HEK293 (cell line): ENCODE results near the gene LCORL.

Experiments used
- CTCF ChIA-PET: fragments of 350-600 bp; formaldehyde crosslinking; extraction: SDS; loops from one replicate; lab custom pipeline; 2021; ENCODE audit warnings: antibody characterized with exemption; lab: Yijun Ruan, JAX
- POLR2A ChIA-PET: fragments of 300-600 bp; formaldehyde crosslinking; extraction: SDS; loops from one replicate; lab custom pipeline; 2020; ENCODE audit warnings: antibody characterized with exemption, inconsistent platforms; lab: Yijun Ruan, JAX
- H3K27ac ChIP-seq: fragments of 200-500 bp; sonication (Bioruptor generic); 2 replicates; pipeline ENCODE4 v1.5.1; 2014; ENCODE audit warnings: low read depth, low read length, control low read depth, inconsistent platforms; ENCODE audit errors: extremely low read depth
- H3K36me3 ChIP-seq, 2 experiments: fragments of 200-500 bp in 1 of 2; sonication (Bioruptor generic) in 1 of 2; 1 replicate in 1 of 2; 2 replicates in 1 of 2; pipeline ENCODE4 v1.5.1; 2014 to 2017; ENCODE audit warnings: inconsistent platforms in 2 of 2, low read length in 2 of 2; ENCODE audit not compliant: control insufficient read depth in 2 of 2, insufficient read depth in 1 of 2
- H3K4me1 ChIP-seq: fragments of 200-500 bp; sonication (Bioruptor generic); 2 replicates; pipeline ENCODE4 v1.5.1; 2014; ENCODE audit warnings: mild to moderate bottlenecking, low read length, inconsistent platforms; ENCODE audit not compliant: control insufficient read depth, insufficient read depth
- H3K4me3 ChIP-seq: 2 replicates; pipeline ENCODE4 v1.5.1; 2011; ENCODE audit warnings: low read depth, mild to moderate bottlenecking, control low read depth, low read length, moderate library complexity
- H3K9me3 ChIP-seq: fragments of 200-500 bp; sonication (Bioruptor generic); 2 replicates; pipeline ENCODE4 v1.5.1; 2014; ENCODE audit warnings: low read depth, low read length, inconsistent platforms; ENCODE audit not compliant: control insufficient read depth, insufficient read depth
- GLI4 ChIP-seq: fragments of 450-650 bp; formaldehyde crosslinking; IDR thresholded peaks from 2 replicates; pipeline ENCODE4 v1.5.1; 2016; ENCODE audit warnings: missing biosample characterization, missing genetic modification characterization
- KLF16 ChIP-seq: fragments of 450-650 bp; formaldehyde crosslinking; IDR thresholded peaks from 2 replicates; pipeline ENCODE4 v1.5.1; 2017; ENCODE audit warnings: missing biosample characterization, missing genetic modification characterization
- SCRT1 ChIP-seq: fragments of 450-650 bp; formaldehyde crosslinking; IDR thresholded peaks from 2 replicates; pipeline ENCODE4 v1.5.1; 2016; ENCODE audit warnings: missing biosample characterization, missing genetic modification characterization, borderline replicate concordance
- TRIM28 ChIP-seq: IDR thresholded peaks from 2 replicates; pipeline ENCODE4 v1.6.1; 2011; ENCODE audit warnings: low read length, control low read depth, borderline replicate concordance
- TSHZ1 ChIP-seq: fragments of 450-650 bp; formaldehyde crosslinking; IDR thresholded peaks from 2 replicates; pipeline ENCODE4 v1.5.1; 2016; ENCODE audit warnings: missing biosample characterization, missing genetic modification characterization, borderline replicate concordance
- WT1 ChIP-seq: fragments of 450-650 bp; formaldehyde crosslinking; IDR thresholded peaks from 2 replicates; pipeline ENCODE4 v1.5.1; 2016; ENCODE audit warnings: missing biosample characterization, missing genetic modification characterization
- ZBTB1 ChIP-seq: fragments of 450-650 bp; formaldehyde crosslinking; IDR thresholded peaks from 2 replicates; pipeline ENCODE4 v1.5.1; 2016; ENCODE audit warnings: missing biosample characterization, missing genetic modification characterization
- ZBTB26 ChIP-seq: fragments of 450-650 bp; formaldehyde crosslinking; optimal IDR thresholded peaks from 2 replicates; pipeline ENCODE3; 2016; ENCODE audit warnings: missing biosample characterization, mild to moderate bottlenecking, missing genetic modification characterization
- ZFP41 ChIP-seq: fragments of 450-650 bp; formaldehyde crosslinking; IDR thresholded peaks from 2 replicates; pipeline ENCODE4 v1.5.1; 2016; ENCODE audit warnings: missing biosample characterization, missing genetic modification characterization, borderline replicate concordance
- ZNF211 ChIP-seq: fragments of 450-650 bp; formaldehyde crosslinking; IDR thresholded peaks from 2 replicates; pipeline ENCODE4 v1.5.1; 2016; ENCODE audit warnings: low read depth, missing biosample characterization, missing genetic modification characterization
- ZNF302 ChIP-seq: fragments of 450-650 bp; formaldehyde crosslinking; IDR thresholded peaks from 2 replicates; pipeline ENCODE4 v1.5.1; 2016; ENCODE audit warnings: missing biosample characterization, missing genetic modification characterization, low read depth
- ZNF48 ChIP-seq: fragments of 450-650 bp; formaldehyde crosslinking; IDR thresholded peaks from 2 replicates; pipeline ENCODE4 v1.5.1; 2016; ENCODE audit warnings: missing biosample characterization, missing genetic modification characterization
- ZNF521 ChIP-seq: fragments of 450-650 bp; formaldehyde crosslinking; IDR thresholded peaks from 2 replicates; pipeline ENCODE4 v1.5.1; 2017; ENCODE audit warnings: missing biosample characterization, mild to moderate bottlenecking, missing genetic modification characterization
- ZNF549 ChIP-seq: fragments of 450-650 bp; IDR thresholded peaks from 2 replicates; pipeline ENCODE4 v1.5.1; 2018; ENCODE audit warnings: missing biosample characterization, missing genetic modification characterization, mild to moderate bottlenecking, inconsistent platforms, moderate library complexity
- ZNF561 ChIP-seq: fragments of 450-650 bp; IDR thresholded peaks from 2 replicates; pipeline ENCODE4 v1.5.1; 2018; ENCODE audit warnings: missing biosample characterization, missing genetic modification characterization, borderline replicate concordance
- ZNF645 ChIP-seq: fragments of 450-650 bp; formaldehyde crosslinking; IDR thresholded peaks from 2 replicates; pipeline ENCODE4; 2016; ENCODE audit warnings: missing biosample characterization, missing genetic modification characterization
- ZNF654 ChIP-seq: fragments of 450-650 bp; formaldehyde crosslinking; IDR thresholded peaks from 2 replicates; pipeline ENCODE4 v1.5.1; 2016; ENCODE audit warnings: low read depth, missing biosample characterization, missing genetic modification characterization
- ZNF660 ChIP-seq: fragments of 450-650 bp; IDR thresholded peaks from 2 replicates; pipeline ENCODE4 v1.5.1; 2018; ENCODE audit warnings: missing biosample characterization, mild to moderate bottlenecking, missing genetic modification characterization

Gene LCORL

GRCh38 chr4:18063079-18063478 is 41.5 kb upstream of the LCORL start:
- no peaks in the 10 kb centered on the region for H3K9me3 ChIP-seq

GRCh38 chr4:18057821-18058533 is 36.4 kb upstream of the LCORL start:
- Histone ChIP-seq H3K27ac (no peak overlapping the region), H3K4me3 (no peak overlapping the region), H3K9me3 (no peaks in the 10 kb centered on the region), H3K36me3 (no peaks in the 10 kb centered on the region), H3K4me1 (no peaks in the 10 kb centered on the region)
- POLR2A ChIA-PET = no interaction called here
- TF ChIP-seq ZBTB26 (tag by site-specific recombination) (no peak), ZNF561 (tag by site-specific recombination) (no peak), ZNF654 (tag by site-specific recombination) (no peak), ZNF211 (tag by site-specific recombination) (no peak), SCRT1 (no peak), ZNF48 (no peak), KLF16 (tag by site-specific recombination) (no peak), WT1 (tag by site-specific recombination) (no peak), ZFP41 (tag by site-specific recombination) (no peak), ZNF302 (tag by site-specific recombination) (no peak), TSHZ1 (tag by site-specific recombination) (no peak), GLI4 (no peak), ZNF521 (tag by site-specific recombination) (no peak), ZNF549 (tag by site-specific recombination) (no peak), ZNF645 (no peak), ZNF660 (tag by site-specific recombination) (no peak)
- CTCF ChIA-PET = interaction anchor here (0.9 kb wide), 1 partner anchor 21 kb away, joined by 3 read pairs; no protein-coding TSS in a partner anchor

More at GRCh38 chr4:18063079-18063478, 41.5 kb upstream of the LCORL start:
- Histone ChIP-seq H3K4me3 (no peak overlapping the region), H3K36me3 (no peaks in the 10 kb centered on the region), H3K27ac (no peak overlapping the region)
- CTCF ChIA-PET = interaction anchor here (0.7 kb wide), 1 partner anchor 12 kb away, joined by 3 read pairs; no protein-coding TSS in a partner anchor
- TF ChIP-seq TRIM28 = peak; percentile 48; the same call in 1 of the 2 replicates
- TF ChIP-seq ZBTB1 (tag by site-specific recombination) = no peak
- TF ChIP-seq, all 188 proteins: peak for 1
- H3K4me1 ChIP-seq = no peaks in the 10 kb centered on the region
- POLR2A ChIA-PET = no interaction called here
